Sciatic nerve (tissue), 2 donors: Measurements from ENCODE around the gene MYOF. TPM values are rescaled to one million over a fixed set of nuclear protein-coding genes. Genes with fewer than 3 reads are reported as not detected.

Source experiments
- ATAC-seq: fragments of 200-7000 bp; cut with Tn5 transposase; one replicate; pipeline ENCODE4 v1.9.1; 2020; ENCODE audit warnings: mild to moderate bottlenecking, moderate library complexity
- DNase-seq: peaks from one replicate; pipeline ENCODE4 v3.0.0-alpha.2; 2020; ENCODE audit warnings: low spot score
- intact Hi-C: fragments of 100-400 bp; cut with DNase I; formaldehyde crosslinking; loops from one replicate; pipeline ENCODE4 v1.14.2; 2022
- total RNA-seq: library from RNA; stranded (reverse); fragmentation: NEBNext Ultra II Directional; extraction: Animal tissue kit (Norgen Biotek cat#: 25700); gene quantifications from one replicate; pipeline ENCODE4 v1.2.1, GENCODE V29; 2021
- donor health status: DM: no; HTN: no; CAD: no.
- donor health status: DM: no; HTN: no; CAD: no.

The MYOF gene, protein sequence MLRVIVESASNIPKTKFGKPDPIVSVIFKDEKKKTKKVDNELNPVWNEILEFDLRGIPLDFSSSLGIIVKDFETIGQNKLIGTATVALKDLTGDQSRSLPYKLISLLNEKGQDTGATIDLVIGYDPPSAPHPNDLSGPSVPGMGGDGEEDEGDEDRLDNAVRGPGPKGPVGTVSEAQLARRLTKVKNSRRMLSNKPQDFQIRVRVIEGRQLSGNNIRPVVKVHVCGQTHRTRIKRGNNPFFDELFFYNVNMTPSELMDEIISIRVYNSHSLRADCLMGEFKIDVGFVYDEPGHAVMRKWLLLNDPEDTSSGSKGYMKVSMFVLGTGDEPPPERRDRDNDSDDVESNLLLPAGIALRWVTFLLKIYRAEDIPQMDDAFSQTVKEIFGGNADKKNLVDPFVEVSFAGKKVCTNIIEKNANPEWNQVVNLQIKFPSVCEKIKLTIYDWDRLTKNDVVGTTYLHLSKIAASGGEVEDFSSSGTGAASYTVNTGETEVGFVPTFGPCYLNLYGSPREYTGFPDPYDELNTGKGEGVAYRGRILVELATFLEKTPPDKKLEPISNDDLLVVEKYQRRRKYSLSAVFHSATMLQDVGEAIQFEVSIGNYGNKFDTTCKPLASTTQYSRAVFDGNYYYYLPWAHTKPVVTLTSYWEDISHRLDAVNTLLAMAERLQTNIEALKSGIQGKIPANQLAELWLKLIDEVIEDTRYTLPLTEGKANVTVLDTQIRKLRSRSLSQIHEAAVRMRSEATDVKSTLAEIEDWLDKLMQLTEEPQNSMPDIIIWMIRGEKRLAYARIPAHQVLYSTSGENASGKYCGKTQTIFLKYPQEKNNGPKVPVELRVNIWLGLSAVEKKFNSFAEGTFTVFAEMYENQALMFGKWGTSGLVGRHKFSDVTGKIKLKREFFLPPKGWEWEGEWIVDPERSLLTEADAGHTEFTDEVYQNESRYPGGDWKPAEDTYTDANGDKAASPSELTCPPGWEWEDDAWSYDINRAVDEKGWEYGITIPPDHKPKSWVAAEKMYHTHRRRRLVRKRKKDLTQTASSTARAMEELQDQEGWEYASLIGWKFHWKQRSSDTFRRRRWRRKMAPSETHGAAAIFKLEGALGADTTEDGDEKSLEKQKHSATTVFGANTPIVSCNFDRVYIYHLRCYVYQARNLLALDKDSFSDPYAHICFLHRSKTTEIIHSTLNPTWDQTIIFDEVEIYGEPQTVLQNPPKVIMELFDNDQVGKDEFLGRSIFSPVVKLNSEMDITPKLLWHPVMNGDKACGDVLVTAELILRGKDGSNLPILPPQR (N-terminal part only)
- total RNA-seq = 76.2 TPM

- peak; percentile 70 for DNase-seq
- intact Hi-C loops = loop anchor here (5.0 kb wide), 1 partner anchor 105 kb away; no protein-coding TSS in a partner anchor
- peak; percentile 92 for ATAC-seq
Measured at GRCh38 chr10:93482145-93482834, at the start of gene MYOF. TSS of gene MYOF (minus strand) at chr10:93482334. CDS start at chr10:93482194, 140 bp downstream.

- intact Hi-C loops = no loop called here
- no peak for DNase-seq
- no peak for ATAC-seq
Measured at GRCh38 chr10:93518531-93518930, 36.4 kb upstream of the MYOF start.

DNA sequence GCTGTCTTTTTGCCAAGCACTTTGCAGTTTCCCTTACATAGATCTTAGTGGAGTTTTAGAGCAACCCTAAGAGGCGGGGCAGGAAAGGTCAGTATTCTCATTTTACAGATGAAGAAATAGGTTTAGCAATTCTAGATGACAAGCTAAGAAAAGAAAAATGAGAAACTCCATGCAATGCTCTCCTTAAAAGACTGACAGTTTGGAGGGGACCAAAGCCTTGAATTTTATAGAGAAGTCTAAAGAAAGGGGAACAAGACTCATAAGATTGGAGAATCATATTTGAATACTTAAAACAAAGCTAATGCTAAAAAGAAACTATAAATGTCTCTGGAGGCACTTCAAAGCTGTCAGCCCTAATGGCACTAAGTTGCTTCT, 33.9 kb upstream of the MYOF start:
- DNase-seq (no peak), ATAC-seq (peak; percentile 59)
- intact Hi-C loops = no loop called here

DNA sequence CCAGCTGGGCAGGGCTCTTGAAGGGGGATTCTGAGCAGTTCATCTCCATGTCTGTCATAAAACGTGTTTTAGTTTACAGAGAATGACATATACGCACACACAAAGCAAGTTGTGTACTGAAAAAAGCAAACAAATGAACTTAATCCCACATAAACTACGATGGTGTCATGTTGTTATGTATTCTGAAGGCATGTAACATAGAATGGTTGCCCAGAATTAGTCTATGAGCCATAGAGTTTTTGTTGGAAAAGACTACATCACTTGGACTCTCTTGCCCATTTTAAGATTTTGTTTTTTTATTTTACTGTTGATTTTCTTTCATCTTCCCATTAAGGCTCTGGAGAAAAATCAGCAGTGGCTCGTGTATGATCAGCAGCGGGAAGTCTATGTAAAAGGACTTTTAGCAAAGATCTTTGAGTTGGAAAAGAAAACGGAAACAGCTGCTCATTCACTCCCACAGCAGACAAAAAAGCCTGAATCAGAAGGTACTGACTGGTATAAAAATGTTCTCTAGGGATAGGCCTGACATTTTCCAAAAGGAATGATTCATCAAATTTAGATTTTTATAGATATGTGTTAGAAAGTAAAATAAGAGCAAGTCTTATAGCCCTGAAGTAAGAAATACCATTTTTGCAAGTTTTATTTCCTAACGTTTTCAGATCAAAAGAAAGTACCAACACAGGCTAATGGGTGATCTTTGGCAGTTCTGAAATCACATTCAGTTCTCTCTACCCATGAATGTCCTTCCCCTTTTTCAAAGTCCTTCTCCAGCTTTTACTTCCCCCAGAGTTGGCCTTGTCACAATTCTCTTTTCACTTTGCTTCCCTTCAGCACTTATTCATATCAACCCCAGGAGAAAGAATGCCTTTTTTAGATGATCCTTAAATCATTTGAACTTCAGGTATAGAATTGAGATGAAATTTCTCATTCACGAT, 33.2 kb upstream of the MYOF start:
- peak; percentile 75 for ATAC-seq
- DNase-seq = no peak
- intact Hi-C loops = no loop called here

GRCh38 chr10:93514521-93514920, 32.4 kb upstream of the MYOF start:
- intact Hi-C loops = no loop called here

GRCh38 chr10:93513091-93513490, 31.0 kb upstream of the MYOF start:
- ATAC-seq (no peak), DNase-seq (no peak)
- intact Hi-C loops = no loop called here

More at GRCh38 chr10:93514521-93514920, 32.4 kb upstream of the MYOF start:
- no peak for DNase-seq
- ATAC-seq = no peak

DNA sequence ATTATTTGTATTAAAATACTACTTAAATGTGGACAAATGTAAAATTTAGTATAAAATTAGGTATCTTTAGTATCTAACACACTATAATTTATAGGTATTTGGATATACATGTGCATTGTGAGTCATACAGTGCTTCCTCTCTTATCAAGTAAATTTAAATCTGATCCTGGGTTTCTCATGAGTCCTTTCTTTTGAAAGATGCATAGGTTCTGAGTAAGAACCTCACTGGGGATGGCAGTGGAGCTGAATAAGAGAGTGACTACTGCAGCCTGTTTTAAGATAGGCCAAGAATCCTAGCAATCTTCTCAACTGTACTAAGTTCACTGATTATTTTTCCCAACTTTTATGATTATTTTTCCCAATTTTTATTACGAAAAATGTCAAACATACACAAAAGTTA, 30.4 kb upstream of the MYOF start:
- DNase-seq (no peak), ATAC-seq (no peak)
- intact Hi-C loops = no loop called here

DNA sequence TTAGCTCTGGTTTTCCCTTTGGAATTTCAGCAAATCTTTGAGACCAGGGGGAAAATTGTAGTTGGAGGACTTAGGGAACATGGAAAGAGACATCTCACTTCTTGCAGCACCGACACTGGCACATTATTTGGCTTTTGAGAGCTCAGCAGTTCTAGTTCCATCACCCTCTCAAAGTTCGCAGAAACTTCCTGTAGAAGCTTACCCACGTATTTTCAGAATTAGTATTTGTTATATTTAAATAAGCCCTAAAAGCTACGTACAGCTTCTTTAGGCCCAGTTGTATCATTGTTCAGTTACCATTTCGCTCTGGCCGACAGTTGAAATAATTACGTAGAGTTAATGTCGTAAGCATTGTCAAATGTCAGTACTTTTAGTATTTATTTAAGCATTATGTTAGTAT, 27.7 kb upstream of the MYOF start:
- DNase-seq (no peak), ATAC-seq (no peak)
- intact Hi-C loops = no loop called here

DNA sequence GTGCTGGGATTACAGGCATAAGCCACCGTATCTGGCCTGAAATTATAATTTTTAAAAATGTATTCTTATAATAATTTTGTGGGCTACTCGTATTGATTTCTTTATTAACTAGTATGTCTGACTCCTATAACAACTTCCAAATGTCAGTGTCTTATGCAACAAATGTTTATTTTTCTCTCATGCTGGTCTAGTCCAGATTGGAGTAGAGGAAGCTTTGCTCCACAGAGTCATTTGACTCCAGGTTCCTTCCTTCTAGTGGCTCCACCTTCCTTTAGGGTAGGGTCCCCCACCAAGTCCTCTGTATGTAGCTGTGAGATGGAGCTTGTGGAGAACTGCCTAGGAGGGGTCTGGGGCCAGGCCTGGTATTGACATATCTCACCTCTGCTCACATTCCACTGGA, 22.9 kb upstream of the MYOF start:
- intact Hi-C loops = no loop called here

DNA sequence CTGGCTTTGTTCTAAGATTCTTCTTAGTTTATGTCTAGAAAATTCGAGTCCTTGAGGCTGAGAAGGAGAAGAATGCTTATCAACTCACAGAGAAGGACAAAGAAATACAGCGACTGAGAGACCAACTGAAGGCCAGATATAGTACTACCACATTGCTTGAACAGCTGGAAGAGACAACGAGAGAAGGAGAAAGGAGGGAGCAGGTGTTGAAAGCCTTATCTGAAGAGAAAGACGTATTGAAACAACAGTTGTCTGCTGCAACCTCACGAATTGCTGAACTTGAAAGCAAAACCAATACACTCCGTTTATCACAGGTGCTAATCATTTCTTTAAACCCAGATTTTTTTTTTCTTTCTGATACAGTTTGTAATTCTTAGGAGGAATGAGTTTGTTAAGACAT, 20.9 kb upstream of the MYOF start:
- ATAC-seq = no peak
- intact Hi-C loops = no loop called here
- DNase-seq = no peak

More for the DNA sequence above, 22.9 kb upstream of the MYOF start:
- DNase-seq = no peak
- ATAC-seq = no peak

DNA sequence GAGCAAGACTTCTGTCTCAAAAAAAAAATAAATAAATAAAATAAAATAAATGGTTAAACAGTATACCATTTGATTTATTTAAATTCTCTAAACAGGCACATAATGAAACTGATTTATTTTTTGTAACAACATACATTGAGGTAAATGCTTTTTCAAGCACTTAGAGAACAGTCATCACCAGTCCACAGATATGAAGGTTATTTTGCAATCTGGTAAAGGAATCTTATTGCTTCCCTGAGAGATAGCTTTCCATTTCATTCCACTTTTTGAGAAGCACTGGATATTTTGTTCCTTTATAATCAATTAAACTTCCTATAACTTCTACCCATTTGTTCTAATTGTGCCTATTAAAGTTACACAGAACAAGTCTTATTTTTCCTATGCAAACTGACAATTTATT, 19.5 kb upstream of the MYOF start:
- ATAC-seq (no peak), DNase-seq (no peak)
- intact Hi-C loops = no loop called here

DNA sequence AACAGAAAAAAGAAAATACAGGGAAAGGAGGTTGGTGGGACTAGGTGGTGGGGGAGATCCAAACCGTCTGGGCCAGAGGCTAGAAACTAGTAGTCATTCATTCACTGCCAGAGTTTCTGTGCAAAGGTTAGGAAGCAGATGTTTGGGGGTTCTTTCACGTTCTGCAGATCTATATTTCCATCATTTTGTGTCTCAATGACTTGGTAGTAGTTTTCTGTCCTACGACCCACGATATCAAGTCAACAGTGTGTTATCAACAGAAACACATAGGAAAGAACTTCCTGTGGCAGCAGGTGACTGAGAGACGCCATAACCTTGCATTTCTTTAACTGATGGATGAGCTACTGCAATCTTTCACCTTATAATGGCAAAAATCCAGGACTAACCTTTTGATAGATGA, 16.0 kb upstream of the MYOF start:
- ATAC-seq = no peak

GRCh38 chr10:93496322-93497041, 14.3 kb upstream of the MYOF start, which contains the start of gene CEP55:
TSS of gene CEP55 (plus strand) at chr10:93496612. CDS start at chr10:93500052, 3,440 bp downstream.
- ATAC-seq (peak; percentile 100), DNase-seq (peak; percentile 98)
- intact Hi-C loops = no loop called here

More for the DNA sequence above, 16.0 kb upstream of the MYOF start:
- DNase-seq = no peak
- intact Hi-C loops = no loop called here

GRCh38 chr10:93495654-93496321, 13.7 kb upstream of the MYOF start:
- ATAC-seq (peak; percentile 66), DNase-seq (peak; percentile 64)
- intact Hi-C loops = no loop called here

DNA sequence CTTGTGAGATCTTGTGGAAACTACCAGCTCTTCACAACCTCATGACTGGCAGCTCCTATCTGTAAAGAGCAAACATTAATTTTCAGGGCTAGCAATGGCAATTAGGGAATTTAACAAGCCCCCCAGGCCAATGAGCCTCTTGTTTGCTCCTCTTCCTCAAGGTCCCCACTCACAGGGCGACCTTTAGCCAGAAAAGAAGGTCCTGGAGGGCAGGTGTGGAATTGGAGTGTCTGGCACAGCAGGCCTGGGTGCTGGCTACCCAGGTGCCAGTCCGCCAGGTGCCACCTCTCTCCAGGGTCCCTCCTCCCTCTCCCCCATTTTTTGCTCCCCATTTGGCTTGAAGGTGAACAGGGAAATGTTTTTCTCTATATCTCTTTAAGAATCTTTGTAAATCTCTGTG, 12.4 kb upstream of the MYOF start:
- intact Hi-C loops = no loop called here
- ATAC-seq = no peak
- no peak for DNase-seq

DNA sequence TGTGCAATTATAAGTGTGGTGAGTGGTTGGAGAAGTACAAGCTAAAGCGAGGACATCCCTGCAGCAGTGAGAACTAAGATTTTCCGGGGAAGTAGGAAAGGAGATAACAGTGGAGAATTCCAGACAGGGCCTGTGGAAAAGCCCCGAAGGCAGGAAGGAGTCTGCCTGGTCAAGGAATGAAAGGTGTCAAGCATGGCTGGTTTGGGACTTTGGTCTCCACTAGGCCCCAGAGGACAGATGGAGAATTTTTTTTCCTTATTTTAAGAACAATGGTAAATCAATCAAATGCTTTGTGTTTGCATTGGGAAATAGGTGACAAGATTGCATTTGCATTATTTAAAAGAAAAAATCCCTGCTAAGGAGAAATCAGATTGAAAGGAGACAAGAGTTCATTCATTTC, 11.0 kb upstream of the MYOF start:
- no peak for ATAC-seq
- intact Hi-C loops = no loop called here
- DNase-seq = no peak
